HepG2 (cell line): Measurements from ENCODE around the gene SRXN1. TPM values are rescaled to one million over a fixed set of nuclear protein-coding genes. Genes with fewer than 3 reads are reported as not detected.
"Not testable (repeated sequence)": the region's sequence is repeated elsewhere in the genome, so short reads cannot be mapped to it uniquely, and the experiment has no call there.

Experiments used
- ATAC-seq: fragments of 200-7000 bp; cut with Tn5 transposase; 3 replicates; pipeline ENCODE4 v1.9.1; 2020; ENCODE audit warnings: mild to moderate bottlenecking, moderate library complexity
- BruUV-seq: library from RNA; stranded (reverse); fragments of 400-500 nt; replicated peaks from 2 replicates; lab custom pipeline; 2021; lab: Mats Ljungman, UMichigan
- CTCF ChIA-PET: fragments of 300-600 bp; formaldehyde crosslinking; extraction: SDS; loops from one replicate; lab custom pipeline; 2021; ENCODE audit warnings: low total read pairs, inconsistent platforms, low intra/inter-chr PET ratio; lab: Yijun Ruan, JAX
- POLR2A ChIA-PET: fragments of 350-600 bp; sonication (Branson Sonifier 250); formaldehyde crosslinking; loops from one replicate; lab custom pipeline; 2020; ENCODE audit warnings: antibody characterized with exemption, inconsistent platforms; lab: Yijun Ruan, JAX
- DNase-seq: peaks from one replicate; pipeline ENCODE4 v3.0.0-alpha.2; 2015; ENCODE audit warnings: low spot score
- FAIRE-seq: peaks from 3 replicates; lab custom pipeline; 2011; peaks lifted over from hg19 to GRCh38; lab: Jason Lieb, UNC
- H2AFZ ChIP-seq: one replicate; pipeline ENCODE4 v1.6.1; 2011; ENCODE audit warnings: low read length, inconsistent platforms
- H3K27ac ChIP-seq: fragments of 300-600 bp; 3 replicates; pipeline ENCODE4 v1.8.0; 2011; ENCODE audit warnings: mixed run types, mild to moderate bottlenecking, mixed read lengths, low read length, inconsistent platforms; ENCODE audit not compliant: insufficient read depth; ENCODE audit errors: extremely low read length
- H3K27me3 ChIP-seq, 2 experiments: fragments of 200-600 bp in 1 of 2; 2 replicates in 1 of 2; 3 replicates in 1 of 2; pipeline versions ENCODE4 v1.6.0 to v1.8.0; 2011; ENCODE audit warnings: low read length in 2 of 2, mild to moderate bottlenecking in 2 of 2, moderate library complexity in 2 of 2, inconsistent platforms in 1 of 2; ENCODE audit not compliant: insufficient read depth in 2 of 2, control insufficient read depth in 1 of 2
- H3K36me3 ChIP-seq, 2 experiments: fragments of 200-600 bp in 1 of 2; replicated peaks in 1 of 2; 2 replicates in 1 of 2; 3 replicates in 1 of 2; pipeline versions ENCODE4 v1.5.1 to v1.8.0; 2011; ENCODE audit warnings: low read length in 2 of 2, inconsistent platforms in 1 of 2; ENCODE audit not compliant: insufficient read depth in 2 of 2, control insufficient read depth in 1 of 2
- H3K4me1 ChIP-seq: 2 replicates; pipeline ENCODE4 v1.5.1; 2012; ENCODE audit warnings: low read length, inconsistent platforms; ENCODE audit not compliant: insufficient read depth
- H3K4me2 ChIP-seq: 2 replicates; pipeline ENCODE4 v1.6.0; 2011; ENCODE audit warnings: low read depth, low read length, inconsistent platforms
- H3K4me3 ChIP-seq, 3 experiments: fragments of 200-600 bp in 1 of 3; sonication (generic), shearing (Covaris generic) in 1 of 3; replicated peaks in 1 of 3; 2 replicates each; pipeline ENCODE4 v1.5.1; 2011 to 2016; ENCODE audit warnings: low read length in 3 of 3, inconsistent platforms in 2 of 3, low read depth in 2 of 3, mild to moderate bottlenecking in 2 of 3, control low read depth in 1 of 3, mixed read lengths in 1 of 3; ENCODE audit not compliant: insufficient read depth in 1 of 3
- H3K79me2 ChIP-seq: one replicate; pipeline ENCODE4 v1.6.1; 2011; ENCODE audit warnings: low read length, inconsistent platforms; ENCODE audit not compliant: insufficient read depth
- H3K9ac ChIP-seq: 2 replicates; pipeline ENCODE4 v1.6.0; 2011; ENCODE audit warnings: mild to moderate bottlenecking, low read depth, low read length, inconsistent platforms; ENCODE audit not compliant: insufficient read depth
- H3K9me3 ChIP-seq: 2 replicates; pipeline ENCODE4 v1.5.1; 2012; ENCODE audit warnings: mild to moderate bottlenecking, low read length
- H4K20me1 ChIP-seq: 2 replicates; pipeline ENCODE4 v1.6.0; 2011; ENCODE audit warnings: inconsistent platforms, mild to moderate bottlenecking, low read length, moderate library complexity; ENCODE audit not compliant: insufficient read depth
- KDM6A ChIP-seq: IDR thresholded peaks from 2 replicates; pipeline ENCODE4 v1.6.1; 2016; ENCODE audit warnings: low read depth
- NONO ChIP-seq, 2 experiments: fragments of 450-650 bp in 1 of 2; sonication (generic) in 1 of 2; formaldehyde crosslinking in 1 of 2; IDR thresholded peaks in 1 of 2; conservative IDR thresholded peaks in 1 of 2; 2 replicates each; pipeline versions ENCODE4 v1.6.1 to v1.8.0; 2017 to 2022; ENCODE audit warnings: mild to moderate bottlenecking in 1 of 2, missing genetic modification reagents in 1 of 2, moderate library complexity in 1 of 2
- PREB ChIP-seq: sonication (generic); formaldehyde crosslinking; IDR thresholded peaks from 2 replicates; pipeline ENCODE4 v1.4.0; 2020; ENCODE audit warnings: missing genetic modification reagents
- SIN3A ChIP-seq: IDR thresholded peaks from 2 replicates; pipeline ENCODE4 v1.6.1; 2011; ENCODE audit warnings: low read depth, mild to moderate bottlenecking, control low read depth, low read length, borderline replicate concordance
- SRSF1 ChIP-seq: fragments of 200-400 bp; formaldehyde crosslinking; optimal IDR thresholded peaks from 2 replicates; pipeline ENCODE3; 2017; ENCODE audit warnings: mild to moderate bottlenecking, low read depth, low read length, moderate library complexity
- TP53 ChIP-seq: sonication (generic); formaldehyde crosslinking; conservative IDR thresholded peaks from 2 replicates; pipeline ENCODE4 v1.4.0; 2020; ENCODE audit warnings: missing genetic modification reagents
- ZMAT3 ChIP-seq: sonication (generic); formaldehyde crosslinking; conservative IDR thresholded peaks from 2 replicates; pipeline ENCODE4 v1.7.0; 2021; ENCODE audit warnings: missing genetic modification reagents
- ZNF275 ChIP-seq: sonication (generic); formaldehyde crosslinking; IDR thresholded peaks from 2 replicates; pipeline ENCODE4 v1.8.0; 2022; ENCODE audit warnings: missing genetic modification reagents, mild to moderate bottlenecking, inconsistent platforms, borderline replicate concordance
- ZNF430 ChIP-seq: sonication (generic); formaldehyde crosslinking; IDR thresholded peaks from 2 replicates; pipeline ENCODE4 v1.9.0; 2021; ENCODE audit warnings: mild to moderate bottlenecking, missing genetic modification reagents
- ZUFSP ChIP-seq: sonication (generic); formaldehyde crosslinking; IDR thresholded peaks from 2 replicates; pipeline ENCODE4 v1.9.0; 2021; ENCODE audit warnings: missing genetic modification reagents, mild to moderate bottlenecking, borderline replicate concordance
- WGBS: methylation state at CpG from one replicate; pipeline ENCODE4 v1.1.6; 2017; ENCODE audit warnings: low lambda C conversion rate; 5-methylcytosine and 5-hydroxymethylcytosine counted together
- in situ Hi-C: cut with HindIII; loops from 2 replicates; pipeline ENCODE4 v1.10.0; 2017; ENCODE audit warnings: low pct_unique_long_range_greater_than_20kb; ENCODE audit not compliant: extremely low pct_ligation_motif_present
- intact Hi-C: fragments of 100-400 bp; cut with micrococcal nuclease; formaldehyde crosslinking; loops from one replicate; pipeline ENCODE4 v1.10.0; 2022; ENCODE audit not compliant: unreplicated experiment
- polyA plus RNA-seq, 8 experiments: library from polyadenylated mRNA; depleted of rRNA in 3 of 8; stranded (reverse) in 7 of 8; unstranded in 1 of 8; fragments of >200 nt; fragmentation: Illumina TruSeq in 4 of 8; extraction: Trizol in 4 of 8; gene quantifications; 2 replicates each; pipeline versions ENCODE4 v1.2.1 to v1.2.3, GENCODE V29; 2011 to 2016; ENCODE audit warnings: low read depth in 4 of 8, missing spikeins in 1 of 8, mixed read lengths in 1 of 8; ENCODE audit not compliant: insufficient read depth in 1 of 8
- total RNA-seq, 5 experiments: library from RNA; depleted of rRNA; stranded (reverse); fragments of >200 nt; fragmentation: Illumina TruSeq; extraction: Trizol; gene quantifications; 2 replicates each; pipeline ENCODE4 v1.2.3, GENCODE V29; 2016; ENCODE audit warnings: low read depth in 1 of 5

The SRXN1 gene
- total and polyA plus RNA-seq, 2 of the 13 experiments (the other 11 are each of a cell fraction or from before 2014, with no cell fraction given) = 29.9 to 87.7 TPM

GRCh38 chr20:642013-642397, 11.0 kb downstream of the SRXN1 start:
- FAIRE-seq; H4K20me1 ChIP-seq; H3K9ac ChIP-seq; intact Hi-C loops; H3K9me3 ChIP-seq; H3K79me2 ChIP-seq; DNase-seq; H3K27me3 ChIP-seq; ATAC-seq; BruUV-seq; H2AFZ ChIP-seq; H3K4me2 ChIP-seq; H3K36me3 ChIP-seq; H3K27ac ChIP-seq; TF ChIP-seq NONO (IDR thresholded peaks at IDR 0.05): not testable (repeated sequence)
- ChIA-PET CTCF (interaction anchor here (1.3 kb wide), 1 partner anchor 25 kb away, joined by 4 read pairs; no protein-coding TSS in a partner anchor), POLR2A (interaction anchor here (1.0 to 1.2 kb wide), 2 partner anchors 99 to 130 kb away, joined by 3 to 5 read pairs; partner anchors contain the start of gene CSNK2A1)
- Histone ChIP-seq H3K4me1 (peaks cover 48% of the 10 kb centered on the region), H3K4me3 (peak overlapping the region in 1 of 3 experiments; percentile 24; a peak in 1 of 6 replicates)
- WGBS = no CpG with 5 or more reads among the region's 13 CpGs
- in situ Hi-C loops = loop anchor here (10.0 kb wide), 1 partner anchor 287 kb away; no protein-coding TSS in a partner anchor
- peak; percentile 100 for TF ChIP-seq SRSF1
- 0 out of 2 replicates have a peak, but pooled peaks have one; percentile 1 for TF ChIP-seq NONO (CRISPR knock-in tag; conservative IDR thresholded peaks at IDR 0.05)
- 0 out of 2 replicates have a peak, but pooled peaks have one; percentile 8 for TF ChIP-seq ZNF430 (CRISPR knock-in tag)
- TF ChIP-seq ZMAT3 (CRISPR knock-in tag) = peak; percentile 6; the same call in 1 of the 2 replicates

GRCh38 chr20:641516-641875, 11.5 kb downstream of the SRXN1 start:
- ATAC-seq (peak; percentile 64), DNase-seq (peak; percentile 85), FAIRE-seq (peak; percentile 92)
- BruUV-seq = no TSS peak
- Histone ChIP-seq H3K9ac (no peak overlapping the region), H3K36me3 (no peaks in the 10 kb centered on the region), H3K27me3 (peaks cover 0 to 8% of the 10 kb centered on the region in 2 experiments; a peak in 3 of 5 replicates), H3K79me2 (no peaks in the 10 kb centered on the region), H3K4me3 (no peak overlapping the region; a peak in 1 of 6 replicates), H4K20me1 (peaks cover 7% of the 10 kb centered on the region), H2AFZ (no peak overlapping the region), H3K27ac (no peak overlapping the region), H3K9me3 (no peaks in the 10 kb centered on the region), H3K4me1 (peaks cover 43% of the 10 kb centered on the region), H3K4me2 (peak overlapping the region; percentile 20; the same call in 1 of the 2 replicates)
- CTCF ChIA-PET = interaction anchor here (1.3 kb wide), 1 partner anchor 26 kb away, joined by 4 read pairs; no protein-coding TSS in a partner anchor
- POLR2A ChIA-PET = no interaction called here
- in situ Hi-C loops = loop anchor here (10.0 kb wide), 1 partner anchor 287 kb away; no protein-coding TSS in a partner anchor
- under 1% methylated on average over 10 of the region's 12 CpGs for WGBS
- intact Hi-C loops = no loop called here
- TF ChIP-seq ZUFSP (CRISPR knock-in tag) (no peak), SIN3A (no peak), PREB (no peak), ZNF275 (peak; percentile 17; the same call in 1 of the 2 replicates), TP53 (CRISPR knock-in tag) (no peak), KDM6A (CRISPR knock-in tag) (no peak)
